Natural killer cell (primary cell): ENCODE results near the gene MMP2. TPM values are rescaled to one million over a fixed set of nuclear protein-coding genes. Genes with fewer than 3 reads are reported as not detected.

ENCODE experiments used
- ATAC-seq, 3 donors: fragments of 150-1000 bp in 2 of 3; fragments of 200-7000 bp in 1 of 3; cut with Tn5 transposase; 1 replicate in 1 of 3; 2 replicates in 2 of 3; pipeline ENCODE4 v1.10.0; 2021; ENCODE audit warnings: mild to moderate bottlenecking in 2 of 3, moderate library complexity in 2 of 3
- DNase-seq, 2 donors: peaks; one replicate each; pipeline versions ENCODE4 v3.0.0 to v3.0.0-alpha.2; 2013 to 2021; ENCODE audit warnings: mixed read lengths in 1 of 2
- H3K27ac ChIP-seq: one replicate; pipeline ENCODE4 v1.5.1; 2013; ENCODE audit warnings: mild to moderate bottlenecking, low read length
- H3K27me3 ChIP-seq: one replicate; pipeline ENCODE4 v1.6.1; 2013; ENCODE audit warnings: low read length; ENCODE audit not compliant: control insufficient read depth, insufficient read depth
- H3K36me3 ChIP-seq: one replicate; pipeline ENCODE4 v1.6.1; 2013; ENCODE audit warnings: low read length; ENCODE audit not compliant: control insufficient read depth, insufficient read depth
- H3K4me1 ChIP-seq: one replicate; pipeline ENCODE4 v1.6.1; 2013; ENCODE audit warnings: low read length; ENCODE audit not compliant: control insufficient read depth, insufficient read depth
- H3K4me3 ChIP-seq: one replicate; pipeline ENCODE4 v1.5.1; 2013; ENCODE audit warnings: low read length
- H3K9me3 ChIP-seq: one replicate; pipeline ENCODE4 v1.6.1; 2013; ENCODE audit warnings: low read length; ENCODE audit not compliant: control insufficient read depth, insufficient read depth
- H3K27ac Mint-ChIP-seq, 2 donors: one replicate each; pipeline ENCODE4 v1.8.0; 2022; ENCODE audit warnings: mild to moderate bottlenecking in 2 of 2, mixed read lengths in 2 of 2, moderate library complexity in 1 of 2
- H3K27me3 Mint-ChIP-seq, 2 donors: one replicate each; pipeline ENCODE4 v1.8.0; 2022; ENCODE audit warnings: low read depth in 2 of 2, mixed read lengths in 2 of 2
- H3K36me3 Mint-ChIP-seq: one replicate; pipeline ENCODE4 v1.8.0; 2022; ENCODE audit warnings: mixed read lengths
- H3K4me1 Mint-ChIP-seq, 2 donors: one replicate each; pipeline ENCODE4 v1.8.0; 2022; ENCODE audit warnings: mixed read lengths in 2 of 2
- H3K4me3 Mint-ChIP-seq: one replicate; pipeline ENCODE4 v1.8.0; 2022; ENCODE audit warnings: mild to moderate bottlenecking, moderate library complexity, mixed read lengths
- H3K9me3 Mint-ChIP-seq, 2 donors: one replicate each; pipeline ENCODE4 v1.8.0; 2022; ENCODE audit warnings: mixed read lengths in 2 of 2
- WGBS: methylation state at CpG from one replicate; pipeline ENCODE4 v1.1.7; 2013; ENCODE audit warnings: missing lambda C conversion rate; ENCODE audit not compliant: insufficient coverage; 5-methylcytosine and 5-hydroxymethylcytosine counted together
- intact Hi-C: fragments of 100-400 bp; cut with micrococcal nuclease; formaldehyde crosslinking; loops from one replicate; pipeline ENCODE4 v1.14.2; 2022
- total RNA-seq, 4 donors: library from RNA; stranded (reverse); fragments of 120-200 nt in 1 of 4; gene quantifications; one replicate each; pipeline versions ENCODE4 v1.2.3 to v1.2.4, GENCODE V29; 2013 to 2022
- TF ChIP-seq, protein P1 (sequence below): fragments of 200-600 bp; IDR thresholded peaks from one replicate; pipeline ENCODE4 v1.8.0; 2022; ENCODE audit warnings: antibody characterized with exemption

Gene MMP2
- total RNA-seq, 3 donors from 2014 or later (not counting 1 experiment from before 2014, with no cell fraction given): not detected

- TF ChIP-seq, protein P1, sequence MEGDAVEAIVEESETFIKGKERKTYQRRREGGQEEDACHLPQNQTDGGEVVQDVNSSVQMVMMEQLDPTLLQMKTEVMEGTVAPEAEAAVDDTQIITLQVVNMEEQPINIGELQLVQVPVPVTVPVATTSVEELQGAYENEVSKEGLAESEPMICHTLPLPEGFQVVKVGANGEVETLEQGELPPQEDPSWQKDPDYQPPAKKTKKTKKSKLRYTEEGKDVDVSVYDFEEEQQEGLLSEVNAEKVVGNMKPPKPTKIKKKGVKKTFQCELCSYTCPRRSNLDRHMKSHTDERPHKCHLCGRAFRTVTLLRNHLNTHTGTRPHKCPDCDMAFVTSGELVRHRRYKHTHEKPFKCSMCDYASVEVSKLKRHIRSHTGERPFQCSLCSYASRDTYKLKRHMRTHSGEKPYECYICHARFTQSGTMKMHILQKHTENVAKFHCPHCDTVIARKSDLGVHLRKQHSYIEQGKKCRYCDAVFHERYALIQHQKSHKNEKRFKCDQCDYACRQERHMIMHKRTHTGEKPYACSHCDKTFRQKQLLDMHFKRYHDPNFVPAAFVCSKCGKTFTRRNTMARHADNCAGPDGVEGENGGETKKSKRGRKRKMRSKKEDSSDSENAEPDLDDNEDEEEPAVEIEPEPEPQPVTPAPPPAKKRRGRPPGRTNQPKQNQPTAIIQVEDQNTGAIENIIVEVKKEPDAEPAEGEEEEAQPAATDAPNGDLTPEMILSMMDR: no peak
- Mint-ChIP-seq H3K27me3 (peaks cover 20 to 27% of the 10 kb centered on the region in 2 donors), H3K4me1 (peaks cover 5 to 15% of the 10 kb centered on the region in 2 donors), H3K36me3 (no peaks in the 10 kb centered on the region), H3K27ac (no peak overlapping the region), H3K9me3 (peaks cover 0 to 4% of the 10 kb centered on the region in 2 donors), H3K4me3 (no peak overlapping the region)
- Histone ChIP-seq H3K9me3 (no peaks in the 10 kb centered on the region), H3K27me3 (peaks cover 12% of the 10 kb centered on the region), H3K36me3 (no peaks in the 10 kb centered on the region), H3K27ac (no peak overlapping the region), H3K4me1 (peaks cover 11% of the 10 kb centered on the region), H3K4me3 (no peak overlapping the region)
- DNase-seq (no peak), ATAC-seq (no peak)
- WGBS: 94% methylated on average over 1 of the region's 1 CpG
- intact Hi-C loops: no loop called here
Measured at GRCh38 chr16:55512941-55513340, 33.9 kb downstream of the MMP2 start.

GRCh38 chr16:55513616-55514015 lies 34.6 kb downstream of the MMP2 start:
- H3K36me3 ChIP-seq: no peaks in the 10 kb centered on the region
- H3K4me1 ChIP-seq: peaks cover 9% of the 10 kb centered on the region
- intact Hi-C loops: no loop called here
- ATAC-seq (no peak), DNase-seq (no peak)
- no peak overlapping the region for H3K4me3 Mint-ChIP-seq
- H3K9me3 Mint-ChIP-seq: peaks cover 0 to 6% of the 10 kb centered on the region in 2 donors
- H3K27ac Mint-ChIP-seq: no peak overlapping the region
- 76% methylated on average over 4 of the region's 5 CpGs for WGBS
- H3K9me3 ChIP-seq: no peaks in the 10 kb centered on the region
- peaks cover 2 to 12% of the 10 kb centered on the region in 2 donors for H3K4me1 Mint-ChIP-seq
- TF ChIP-seq, protein P1: no peak
- no peak overlapping the region for H3K27ac ChIP-seq
- H3K4me3 ChIP-seq: no peak overlapping the region
- H3K27me3 Mint-ChIP-seq: peaks cover 17 to 21% of the 10 kb centered on the region in 2 donors
- H3K36me3 Mint-ChIP-seq: no peaks in the 10 kb centered on the region
- peaks cover 8% of the 10 kb centered on the region for H3K27me3 ChIP-seq

GRCh38 chr16:55515111-55515510 lies 36.1 kb downstream of the MMP2 start:
- Histone ChIP-seq H3K4me1 (no peaks in the 10 kb centered on the region), H3K27me3 (peaks cover 8% of the 10 kb centered on the region), H3K27ac (no peak overlapping the region), H3K36me3 (no peaks in the 10 kb centered on the region), H3K4me3 (no peak overlapping the region), H3K9me3 (no peaks in the 10 kb centered on the region)
- intact Hi-C loops: no loop called here
- Mint-ChIP-seq H3K27me3 (peaks cover 4 to 9% of the 10 kb centered on the region in 2 donors), H3K4me3 (no peak overlapping the region), H3K9me3 (peaks cover 0 to 4% of the 10 kb centered on the region in 2 donors), H3K36me3 (no peaks in the 10 kb centered on the region), H3K27ac (no peak overlapping the region), H3K4me1 (no peaks in the 10 kb centered on the region)
- no peak for ATAC-seq
- DNase-seq: no peak
- TF ChIP-seq, protein P1: no peak
- WGBS: no CpG with 5 or more reads among the region's 1 CpG

GRCh38 chr16:55521792-55522191 lies 42.8 kb downstream of the MMP2 start:
- TF ChIP-seq, protein P1: no peak
- H3K27ac Mint-ChIP-seq: no peak overlapping the region

More at GRCh38 chr16:55521792-55522191, 42.8 kb downstream of the MMP2 start:
- H3K36me3 Mint-ChIP-seq: peaks cover 7% of the 10 kb centered on the region
- no peaks in the 10 kb centered on the region for H3K36me3 ChIP-seq
- WGBS: 100% methylated on average over 1 of the region's 1 CpG
- no peak for DNase-seq
- peaks cover 0 to 4% of the 10 kb centered on the region in 2 donors for H3K9me3 Mint-ChIP-seq
- no peaks in the 10 kb centered on the region for H3K9me3 ChIP-seq
- no peaks in the 10 kb centered on the region for H3K27me3 Mint-ChIP-seq
- intact Hi-C loops: no loop called here
- H3K4me1 ChIP-seq: no peaks in the 10 kb centered on the region
- no peak overlapping the region for H3K4me3 Mint-ChIP-seq
- H3K4me1 Mint-ChIP-seq: no peaks in the 10 kb centered on the region
- H3K27me3 ChIP-seq: no peaks in the 10 kb centered on the region
- no peak for ATAC-seq
- H3K4me3 ChIP-seq: no peak overlapping the region
- H3K27ac ChIP-seq: no peak overlapping the region
